HCT116 (cell line): Measurements from ENCODE around the gene AATF.

ENCODE experiments used
- CEBPB ChIP-seq: IDR thresholded peaks from 2 replicates; pipeline ENCODE4 v1.6.1; 2012; ENCODE audit warnings: low read depth
- EZH2 ChIP-seq: fragments of 200-600 bp; sonication (generic); IDR thresholded peaks from 2 replicates; pipeline ENCODE4 v1.6.1; 2017; ENCODE audit warnings: antibody characterized with exemption, mixed run types
- EZH2phosphoT487 ChIP-seq: fragments of 200-600 bp; IDR thresholded peaks from 2 replicates; pipeline ENCODE4 v1.6.1; 2018; ENCODE audit warnings: antibody characterized with exemption, borderline replicate concordance
- POLR2A ChIP-seq: IDR thresholded peaks from 2 replicates; pipeline ENCODE4 v1.7.0; 2011; ENCODE audit warnings: borderline replicate concordance; ENCODE audit not compliant: insufficient read depth, insufficient read length; ENCODE audit errors: extremely low read depth
- RAD21 ChIP-seq: IDR thresholded peaks from 2 replicates; pipeline ENCODE4 v1.6.1; 2012; ENCODE audit warnings: low read depth, mild to moderate bottlenecking
- TF ChIP-seq, protein P1 (sequence below), 3 experiments: fragments of 200-600 bp in 1 of 3; sonication (generic) in 1 of 3; IDR thresholded peaks in 2 of 3; conservative IDR thresholded peaks in 1 of 3; 2 replicates each; pipeline ENCODE4 v1.5.1; 2012 to 2017; ENCODE audit warnings: low read depth in 2 of 3, low read length in 2 of 3, antibody characterized with exemption in 1 of 3, borderline replicate concordance in 1 of 3, control low read depth in 1 of 3, mild to moderate bottlenecking in 1 of 3, mixed read lengths in 1 of 3, mixed run types in 1 of 3, moderate library complexity in 1 of 3; ENCODE audit not compliant: insufficient read depth in 1 of 3

GRCh38 chr17:36993227-36993626, 44.5 kb downstream of the AATF start:
- TF ChIP-seq, protein P1, sequence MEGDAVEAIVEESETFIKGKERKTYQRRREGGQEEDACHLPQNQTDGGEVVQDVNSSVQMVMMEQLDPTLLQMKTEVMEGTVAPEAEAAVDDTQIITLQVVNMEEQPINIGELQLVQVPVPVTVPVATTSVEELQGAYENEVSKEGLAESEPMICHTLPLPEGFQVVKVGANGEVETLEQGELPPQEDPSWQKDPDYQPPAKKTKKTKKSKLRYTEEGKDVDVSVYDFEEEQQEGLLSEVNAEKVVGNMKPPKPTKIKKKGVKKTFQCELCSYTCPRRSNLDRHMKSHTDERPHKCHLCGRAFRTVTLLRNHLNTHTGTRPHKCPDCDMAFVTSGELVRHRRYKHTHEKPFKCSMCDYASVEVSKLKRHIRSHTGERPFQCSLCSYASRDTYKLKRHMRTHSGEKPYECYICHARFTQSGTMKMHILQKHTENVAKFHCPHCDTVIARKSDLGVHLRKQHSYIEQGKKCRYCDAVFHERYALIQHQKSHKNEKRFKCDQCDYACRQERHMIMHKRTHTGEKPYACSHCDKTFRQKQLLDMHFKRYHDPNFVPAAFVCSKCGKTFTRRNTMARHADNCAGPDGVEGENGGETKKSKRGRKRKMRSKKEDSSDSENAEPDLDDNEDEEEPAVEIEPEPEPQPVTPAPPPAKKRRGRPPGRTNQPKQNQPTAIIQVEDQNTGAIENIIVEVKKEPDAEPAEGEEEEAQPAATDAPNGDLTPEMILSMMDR (IDR thresholded peaks at IDR 0.05 in 2 of 3, conservative IDR thresholded peaks at IDR 0.05 in 1 of 3; ENCODE audit: borderline replicate concordance in 1 of 3, insufficient read depth in 1 of 3, low read depth in 2 of 3, low read length in 2 of 3) = no peak
- TF ChIP-seq EZH2 (no peak), CEBPB (no peak), POLR2A (no peak), EZH2phosphoT487 (no peak), RAD21 (no peak)
